ENCODE results near the gene ABCG5. TPM values are rescaled to one million over a fixed set of nuclear protein-coding genes. Genes with fewer than 3 reads are reported as not detected.

ABCG5 gene
- total and polyA plus RNA-seq, 2 experiments from 2014 or later, result 0.08 TPM; not detected in 1

- no peak overlapping the region for H3K4me3 ChIP-seq
- peaks cover 11% of the 10 kb centered on the region for H3K27me3 ChIP-seq (ENCODE audit: insufficient read depth)
- H3K27ac ChIP-seq (ENCODE audit: low read depth), result no peak overlapping the region
- peaks cover 5% of the 10 kb centered on the region for H3K27me3 Mint-ChIP-seq (ENCODE audit: insufficient read depth, low read depth, poor library complexity)
- ATAC-seq (no peak), DNase-seq (ENCODE audit: low spot score) (no peak)
- no peaks in the 10 kb centered on the region for H3K79me2 ChIP-seq (replicated peaks; ENCODE audit: insufficient read depth)
- no peak overlapping the region for H3K4me2 ChIP-seq
- no peaks in the 10 kb centered on the region for H3K9me3 Mint-ChIP-seq
- H3K36me3 ChIP-seq (ENCODE audit: insufficient read depth), result no peaks in the 10 kb centered on the region
- TF ChIP-seq EZH2 (IDR thresholded peaks at IDR 0.05; ENCODE audit: low read depth, unreplicated experiment) (no peak), CTCF (conservative IDR thresholded peaks at IDR 0.05; ENCODE audit: low read depth in 2 of 2) (no peak), REST (IDR thresholded peaks at IDR 0.05; ENCODE audit: unreplicated experiment) (no peak), EZH2phosphoT487 (IDR thresholded peaks at IDR 0.05; ENCODE audit: unreplicated experiment) (no peak), ZNF331 (CRISPR knock-in tag; IDR thresholded peaks at IDR 0.05; ENCODE audit: low read depth) (no peak), ETS1 (IDR thresholded peaks at IDR 0.05) (no peak), POLR2AphosphoS5 (IDR thresholded peaks at IDR 0.05; ENCODE audit: low read depth) (no peak), ZNF114 (CRISPR knock-in tag; IDR thresholded peaks at IDR 0.05) (no peak)
- no peaks in the 10 kb centered on the region for H4K20me1 ChIP-seq (replicated peaks; ENCODE audit: insufficient read depth)
- no peaks in the 10 kb centered on the region for H3K36me3 Mint-ChIP-seq (ENCODE audit: low read depth)
- H3K4me1 Mint-ChIP-seq, result peaks cover 4% of the 10 kb centered on the region; the same call in 1 of the 3 replicates
- H3F3A ChIP-seq (replicated peaks; ENCODE audit: low read depth), result no peaks in the 10 kb centered on the region
- no peaks in the 10 kb centered on the region for H3K4me1 ChIP-seq (ENCODE audit: insufficient read depth)
- no peak overlapping the region for H3K4me3 Mint-ChIP-seq
- H3K9me2 ChIP-seq (ENCODE audit: insufficient read depth), result no peaks in the 10 kb centered on the region
- no peak overlapping the region for H3K27ac Mint-ChIP-seq
- no peak overlapping the region for H2AFZ ChIP-seq
These were observed 12.8 kb downstream of the ABCG5 start for GRCh38 chr2:43825841-43826240.

- H3K27ac Mint-ChIP-seq, result no peak overlapping the region
- H3K4me1 Mint-ChIP-seq, result peaks cover 4% of the 10 kb centered on the region; the same call in 1 of the 3 replicates
- peaks cover 4% of the 10 kb centered on the region for H3K27me3 ChIP-seq (ENCODE audit: insufficient read depth)
- H4K20me1 ChIP-seq (replicated peaks; ENCODE audit: insufficient read depth), result no peaks in the 10 kb centered on the region
- TF ChIP-seq JUNB (IDR thresholded peaks at IDR 0.05; ENCODE audit: unreplicated experiment), result no peak
- no peak for TF ChIP-seq REST (IDR thresholded peaks at IDR 0.05; ENCODE audit: unreplicated experiment)
- TF ChIP-seq EZH2phosphoT487 (IDR thresholded peaks at IDR 0.05; ENCODE audit: unreplicated experiment), result no peak
- H3K4me2 ChIP-seq, result no peak overlapping the region
- DNase-seq (ENCODE audit: low spot score), result no peak
- H3K4me1 ChIP-seq (ENCODE audit: insufficient read depth), result no peaks in the 10 kb centered on the region
- H3K36me3 Mint-ChIP-seq (ENCODE audit: low read depth), result no peaks in the 10 kb centered on the region
- no peak overlapping the region for H3K4me3 ChIP-seq
- H3K4me3 Mint-ChIP-seq, result no peak overlapping the region
- H2AFZ ChIP-seq, result 0 out of 2 replicates have a peak overlapping the region, but pooled peaks have one; percentile 10
- no peak for ATAC-seq
- no peaks in the 10 kb centered on the region for H3K79me2 ChIP-seq (replicated peaks; ENCODE audit: insufficient read depth)
- H3K9me3 Mint-ChIP-seq, result no peaks in the 10 kb centered on the region
- H3K9me2 ChIP-seq (ENCODE audit: insufficient read depth), result no peaks in the 10 kb centered on the region
- no peaks in the 10 kb centered on the region for H3F3A ChIP-seq (replicated peaks; ENCODE audit: low read depth)
- no peak overlapping the region for H3K27ac ChIP-seq (ENCODE audit: low read depth)
- H3K27me3 Mint-ChIP-seq (ENCODE audit: insufficient read depth, low read depth, poor library complexity), result peaks cover 3% of the 10 kb centered on the region
- no peaks in the 10 kb centered on the region for H3K36me3 ChIP-seq (ENCODE audit: insufficient read depth)
These were observed 13.6 kb downstream of the ABCG5 start for GRCh38 chr2:43824951-43825493.
